H1 (cell line): Measurements from ENCODE around the gene RFXAP. TPM values are rescaled to one million over a fixed set of nuclear protein-coding genes. Genes with fewer than 3 reads are reported as not detected.

Experiments used
- CTCF ChIA-PET: fragments of 300-600 bp; sonication (Branson Sonifier 250); formaldehyde crosslinking; loops from one replicate; lab custom pipeline; 2021; ENCODE audit not compliant: partially characterized antibody; lab: Charles Lee
- POLR2A ChIA-PET: fragments of 300-600 bp; sonication (Branson Sonifier 250); formaldehyde crosslinking; loops from one replicate; lab custom pipeline; 2021; ENCODE audit warnings: inconsistent platforms; ENCODE audit not compliant: partially characterized antibody; lab: Charles Lee
- DNase-seq, 2 experiments: peaks; one replicate each; pipeline versions ENCODE4 v3.0.0 to v3.0.0-alpha.2; 2010 to 2022; ENCODE audit warnings: low spot score in 2 of 2, low read depth in 1 of 2, mixed read lengths in 1 of 2
- FAIRE-seq: peaks from 2 replicates; lab custom pipeline; 2011; peaks lifted over from hg19 to GRCh38; lab: Jason Lieb, UNC
- H2AFZ ChIP-seq: 2 replicates; pipeline ENCODE4 v1.8.1; 2012; ENCODE audit warnings: low read length, inconsistent platforms
- H2AK5ac ChIP-seq: 2 replicates; pipeline ENCODE4 v1.6.1; 2013; ENCODE audit warnings: low read depth, low read length
- H2BK120ac ChIP-seq: replicated peaks from 2 replicates; pipeline ENCODE3; 2013; ENCODE audit warnings: low read depth, low read length, inconsistent platforms
- H2BK12ac ChIP-seq: 2 replicates; pipeline ENCODE4 v1.6.1; 2013; ENCODE audit warnings: low read depth, low read length
- H2BK15ac ChIP-seq: 2 replicates; pipeline ENCODE4 v1.6.1; 2013; ENCODE audit warnings: low read length
- H2BK20ac ChIP-seq: 2 replicates; pipeline ENCODE4 v1.6.1; 2013; ENCODE audit warnings: low read length
- H2BK5ac ChIP-seq: 2 replicates; pipeline ENCODE4 v1.6.1; 2013; ENCODE audit warnings: low read depth, low read length
- H3K14ac ChIP-seq: 2 replicates; pipeline ENCODE4 v1.6.1; 2013; ENCODE audit warnings: inconsistent platforms; ENCODE audit not compliant: insufficient read length
- H3K18ac ChIP-seq: 2 replicates; pipeline ENCODE4 v1.6.1; 2013; ENCODE audit warnings: low read length; ENCODE audit errors: extremely low read depth
- H3K23ac ChIP-seq: 2 replicates; pipeline ENCODE4 v1.6.1; 2013; ENCODE audit warnings: inconsistent platforms; ENCODE audit not compliant: insufficient read length
- H3K23me2 ChIP-seq: 2 replicates; pipeline ENCODE4 v1.6.1; 2013; ENCODE audit warnings: low read depth, low read length
- H3K27ac ChIP-seq: 2 replicates; pipeline ENCODE4 v1.6.1; 2011; ENCODE audit warnings: low read depth, low read length, inconsistent platforms
- H3K27me3 ChIP-seq, 4 experiments: replicated peaks in 1 of 4; 1 replicate in 1 of 4; 2 replicates in 3 of 4; pipeline versions ENCODE4 v1.6.1 to v1.8.1; 2011 to 2013; ENCODE audit warnings: low read length in 3 of 4, mild to moderate bottlenecking in 3 of 4, inconsistent platforms in 2 of 4, mixed read lengths in 2 of 4, moderate library complexity in 1 of 4; ENCODE audit not compliant: control insufficient read depth in 3 of 4, insufficient read depth in 3 of 4; ENCODE audit errors: extremely low read depth in 1 of 4
- H3K36me3 ChIP-seq, 4 experiments: 2 replicates each; pipeline versions ENCODE4 v1.6.1 to v1.8.1; 2011 to 2013; ENCODE audit warnings: mild to moderate bottlenecking in 4 of 4, low read length in 3 of 4, moderate library complexity in 2 of 4, control low read depth in 1 of 4, inconsistent platforms in 1 of 4; ENCODE audit not compliant: insufficient read depth in 4 of 4, control insufficient read depth in 2 of 4
- H3K4ac ChIP-seq: replicated peaks from 2 replicates; pipeline ENCODE3; 2013; ENCODE audit warnings: low read length, low read depth, mixed read lengths, inconsistent platforms; ENCODE audit not compliant: insufficient read length
- H3K4me1 ChIP-seq, 4 experiments: replicated peaks in 1 of 4; 1 replicate in 1 of 4; 2 replicates in 3 of 4; pipeline versions ENCODE4 v1.6.1 to v1.8.1; 2011 to 2013; ENCODE audit warnings: low read length in 3 of 4, inconsistent platforms in 2 of 4, mixed read lengths in 1 of 4; ENCODE audit not compliant: insufficient read depth in 4 of 4, control insufficient read depth in 3 of 4
- H3K4me2 ChIP-seq, 2 experiments: 2 replicates each; pipeline versions ENCODE4 v1.6.1 to v1.8.1; 2011 to 2013; ENCODE audit warnings: low read depth in 2 of 2, low read length in 2 of 2, control low read depth in 1 of 2, inconsistent platforms in 1 of 2, mild to moderate bottlenecking in 1 of 2; ENCODE audit not compliant: insufficient read depth in 1 of 2
- H3K4me3 ChIP-seq, 4 experiments: fragments of 200-600, 300-600 bp in 1 of 4; sonication (generic), shearing (Covaris generic), sonication (Bioruptor Twin) in 1 of 4; 2 replicates each; pipeline versions ENCODE4 v1.5.1 to v1.8.1; 2011 to 2016; ENCODE audit warnings: low read length in 4 of 4, low read depth in 3 of 4, control low read depth in 2 of 4, inconsistent platforms in 2 of 4, mild to moderate bottlenecking in 2 of 4, mixed read lengths in 1 of 4, moderate library complexity in 1 of 4; ENCODE audit not compliant: insufficient read depth in 2 of 4; ENCODE audit errors: extremely low read depth in 1 of 4
- H3K56ac ChIP-seq: replicated peaks from 2 replicates; pipeline ENCODE3; 2013; ENCODE audit warnings: low read depth, mild to moderate bottlenecking, mixed read lengths, low read length, inconsistent platforms; ENCODE audit not compliant: insufficient read length
- H3K79me1 ChIP-seq: 2 replicates; pipeline ENCODE4 v1.6.1; 2013; ENCODE audit warnings: low read depth, low read length, control low read depth
- H3K79me2 ChIP-seq, 2 experiments: 2 replicates each; pipeline versions ENCODE4 v1.6.1 to v1.8.1; 2012 to 2013; ENCODE audit warnings: low read length in 2 of 2, mild to moderate bottlenecking in 2 of 2, inconsistent platforms in 1 of 2; ENCODE audit not compliant: insufficient read depth in 2 of 2, control insufficient read depth in 1 of 2
- H3K9ac ChIP-seq, 4 experiments: replicated peaks in 1 of 4; 1 replicate in 1 of 4; 2 replicates in 3 of 4; pipeline versions ENCODE4 v1.6.1 to v1.8.1; 2011 to 2013; ENCODE audit warnings: low read depth in 3 of 4, low read length in 3 of 4, control low read depth in 2 of 4, mild to moderate bottlenecking in 2 of 4, moderate library complexity in 2 of 4, inconsistent platforms in 1 of 4; ENCODE audit errors: extremely low read depth in 1 of 4
- H3K9me3 ChIP-seq, 2 experiments: 2 replicates each; pipeline versions ENCODE4 v1.6.1 to v1.8.1; 2012 to 2013; ENCODE audit warnings: mild to moderate bottlenecking in 2 of 2, moderate library complexity in 2 of 2, control low read depth in 1 of 2, inconsistent platforms in 1 of 2, low read depth in 1 of 2, low read length in 1 of 2, mixed read lengths in 1 of 2; ENCODE audit not compliant: insufficient read depth in 2 of 2
- H4K20me1 ChIP-seq, 2 experiments: replicated peaks in 1 of 2; 2 replicates each; pipeline versions ENCODE3 to v1.8.1; 2011 to 2013; ENCODE audit warnings: inconsistent platforms in 2 of 2, low read length in 2 of 2, mild to moderate bottlenecking in 1 of 2; ENCODE audit not compliant: insufficient read depth in 2 of 2, control insufficient read depth in 1 of 2
- H4K5ac ChIP-seq: 2 replicates; pipeline ENCODE4 v1.6.1; 2013; ENCODE audit warnings: low read length, low read depth, mixed read lengths, inconsistent platforms; ENCODE audit not compliant: insufficient read length
- H4K8ac ChIP-seq: 2 replicates; pipeline ENCODE4 v1.8.0; 2013; ENCODE audit warnings: mild to moderate bottlenecking, moderate library complexity, low read length, inconsistent platforms; ENCODE audit not compliant: insufficient read depth; ENCODE audit errors: extremely low read depth
- H4K91ac ChIP-seq: replicated peaks from 2 replicates; pipeline ENCODE3; 2013; ENCODE audit warnings: low read length, mixed read lengths, inconsistent platforms; ENCODE audit not compliant: insufficient read length
- BACH1 ChIP-seq: IDR thresholded peaks from 2 replicates; pipeline ENCODE4 v1.6.1; 2012; ENCODE audit warnings: low read length, improper control_type of control experiment
- CBX5 ChIP-seq: fragments of 300-800, 300-1000 bp; sonication (generic); IDR thresholded peaks from 2 replicates; pipeline ENCODE4 v1.7.1; 2016; ENCODE audit warnings: antibody characterized with exemption, low read length, low read depth
- CHD1 ChIP-seq: IDR thresholded peaks from 2 replicates; pipeline ENCODE4 v1.6.1; 2012; ENCODE audit warnings: low read depth, low read length, improper control_type of control experiment
- EGR1 ChIP-seq: IDR thresholded peaks from 2 replicates; pipeline ENCODE4 v1.6.1; 2011; ENCODE audit warnings: low read depth, low read length, borderline replicate concordance
- EZH2 ChIP-seq: fragments of 200-600 bp; sonication (generic); IDR thresholded peaks from 2 replicates; pipeline ENCODE4 v1.7.1; 2012; ENCODE audit warnings: low read depth, mild to moderate bottlenecking, moderate library complexity, low read length, inconsistent platforms; ENCODE audit not compliant: severe bottlenecking
- HDAC6 ChIP-seq: IDR thresholded peaks from one replicate; pipeline ENCODE4 v1.7.1; 2012; ENCODE audit warnings: low read depth, mild to moderate bottlenecking, inconsistent platforms, low read length, moderate library complexity
- JUND ChIP-seq: IDR thresholded peaks from 2 replicates; pipeline ENCODE4 v1.6.1; 2011; ENCODE audit warnings: mild to moderate bottlenecking, improper control_type of control experiment, low read length
- PHF8 ChIP-seq: fragments of 200-600 bp; sonication (generic); conservative IDR thresholded peaks from 2 replicates; pipeline ENCODE4 v1.7.1; 2012; ENCODE audit warnings: low read depth, mild to moderate bottlenecking, inconsistent platforms, low read length, moderate library complexity
- POLR2A ChIP-seq, 2 experiments: IDR thresholded peaks; 1 replicate in 1 of 2; 2 replicates in 1 of 2; pipeline ENCODE4 v1.6.1; 2011; ENCODE audit warnings: low read depth in 2 of 2, low read length in 2 of 2, mild to moderate bottlenecking in 2 of 2; ENCODE audit errors: control extremely low read depth in 1 of 2
- RFX5 ChIP-seq: IDR thresholded peaks from 2 replicates; pipeline ENCODE4 v1.6.1; 2011; ENCODE audit warnings: low read depth, low read length, improper control_type of control experiment, borderline replicate concordance
- SP2 ChIP-seq: IDR thresholded peaks from 2 replicates; pipeline ENCODE4 v1.6.1; 2012; ENCODE audit warnings: mild to moderate bottlenecking, low read length, inconsistent platforms
- TEAD4 ChIP-seq: IDR thresholded peaks from 2 replicates; pipeline ENCODE4 v1.6.1; 2012; ENCODE audit warnings: low read depth, low read length, inconsistent platforms, mixed read lengths
- ZNF274 ChIP-seq: IDR thresholded peaks from 2 replicates; pipeline ENCODE4 v1.7.0; 2012; ENCODE audit warnings: low read length, borderline replicate concordance; ENCODE audit errors: extremely low read depth
- polyA plus RNA-seq, 7 experiments: library from polyadenylated mRNA; depleted of rRNA in 3 of 7; stranded (reverse) in 5 of 7; unstranded in 2 of 7; fragments of >200 nt in 5 of 7; fragments of 200-250 nt in 2 of 7; gene quantifications; 1 replicate in 5 of 7; 2 replicates in 1 of 7; 4 replicates in 1 of 7; pipeline versions ENCODE4 v1.2.1 to v1.2.3, GENCODE V29; 2011 to 2013; ENCODE audit warnings: missing spikeins in 2 of 7, mixed read lengths in 2 of 7
- total RNA-seq: library from RNA; stranded (reverse); fragmentation: NEBNext Ultra II Directional; extraction: Animal tissue kit (Norgen Biotek cat#: 25700); gene quantifications from 2 replicates; pipeline ENCODE4 v1.2.1, GENCODE V29; 2021
- TF ChIP-seq, protein P1 (sequence below): IDR thresholded peaks from 2 replicates; pipeline ENCODE4 v1.6.1; 2011; ENCODE audit warnings: low read depth, mild to moderate bottlenecking, low read length; ENCODE audit not compliant: insufficient read depth
- TF ChIP-seq, protein P2 (sequence below): IDR thresholded peaks from 2 replicates; pipeline ENCODE4 v1.6.1; 2012; ENCODE audit warnings: inconsistent platforms

Gene RFXAP
- total and polyA plus RNA-seq, 2 of the 8 experiments (the other 6 are each of a cell fraction or from before 2014, with no cell fraction given) = 5.2 to 11.5 TPM

DNA sequence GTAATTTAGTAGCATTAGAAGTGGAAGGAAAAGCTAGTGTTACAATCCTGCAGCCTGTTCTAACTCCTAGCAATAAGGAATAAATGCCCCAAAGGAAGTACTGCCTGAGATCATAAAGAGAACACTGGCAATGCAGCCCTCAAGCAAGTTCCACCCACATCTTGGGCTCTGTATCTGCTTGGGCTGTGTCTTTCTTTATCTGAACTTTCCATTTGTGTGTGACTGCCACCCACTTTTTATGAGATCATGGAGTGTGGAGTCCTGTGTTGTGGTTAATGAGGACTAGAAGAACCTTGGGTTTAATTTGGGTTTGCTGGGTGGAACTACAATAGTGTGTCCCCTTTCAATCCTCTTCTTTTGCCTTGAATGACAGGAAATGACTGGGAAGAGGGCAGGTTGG lies 38.2 kb downstream of the RFXAP start:
- no peaks in the 10 kb centered on the region for H3K9me3 ChIP-seq
- no peak overlapping the region for H4K91ac ChIP-seq
- H3K56ac ChIP-seq = no peak overlapping the region
- H3K4ac ChIP-seq = no peak overlapping the region
- no peak overlapping the region for H2BK15ac ChIP-seq
- H3K23me2 ChIP-seq = no peaks in the 10 kb centered on the region
- H2AFZ ChIP-seq = no peak overlapping the region
- H2BK12ac ChIP-seq = no peak overlapping the region
- H3K4me3 ChIP-seq = no peak overlapping the region
- DNase-seq (no peak), FAIRE-seq (no peak)
- peaks cover 0 to 3% (median 0%) of the 10 kb centered on the region in 4 experiments; a peak in 1 of 7 replicates for H3K4me1 ChIP-seq
- H3K27ac ChIP-seq = no peak overlapping the region
- no peaks in the 10 kb centered on the region for H4K20me1 ChIP-seq
- no peak overlapping the region for H4K8ac ChIP-seq
- H3K79me2 ChIP-seq = no peaks in the 10 kb centered on the region
- H3K36me3 ChIP-seq = no peaks in the 10 kb centered on the region
- no peak overlapping the region for H2BK120ac ChIP-seq
- ChIA-PET CTCF (interaction anchor here (0.7 to 4.8 kb wide), 9 partner anchors 9 to 440 kb away, joined by 3 to 65 read pairs (median 4); no protein-coding TSS in a partner anchor), POLR2A (no interaction called here)
- H4K5ac ChIP-seq = no peak overlapping the region
- no peak overlapping the region for H2AK5ac ChIP-seq
- no peaks in the 10 kb centered on the region for H3K79me1 ChIP-seq
- no peak overlapping the region for H3K14ac ChIP-seq
- no peak overlapping the region for H3K4me2 ChIP-seq
- H2BK5ac ChIP-seq = no peak overlapping the region
- H2BK20ac ChIP-seq = no peak overlapping the region
- H3K23ac ChIP-seq = no peak overlapping the region
- no peaks in the 10 kb centered on the region for H3K27me3 ChIP-seq
- no peak overlapping the region for H3K18ac ChIP-seq
- H3K9ac ChIP-seq = no peak overlapping the region
- TF ChIP-seq EZH2 (no peak), CBX5 (no peak), POLR2A (IDR thresholded peaks at IDR 0.05; ENCODE audit: control extremely low read depth in 1 of 2, low read depth in 2 of 2, low read length in 2 of 2) (no peak), EGR1 (no peak), CHD1 (no peak), BACH1 (no peak), RFX5 (no peak), TEAD4 (no peak), HDAC6 (no peak), ZNF274 (no peak), PHF8 (no peak), SP2 (no peak), JUND (no peak)
- TF ChIP-seq, protein P1, sequence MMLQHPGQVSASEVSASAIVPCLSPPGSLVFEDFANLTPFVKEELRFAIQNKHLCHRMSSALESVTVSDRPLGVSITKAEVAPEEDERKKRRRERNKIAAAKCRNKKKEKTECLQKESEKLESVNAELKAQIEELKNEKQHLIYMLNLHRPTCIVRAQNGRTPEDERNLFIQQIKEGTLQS = no peak
- TF ChIP-seq, protein P2, sequence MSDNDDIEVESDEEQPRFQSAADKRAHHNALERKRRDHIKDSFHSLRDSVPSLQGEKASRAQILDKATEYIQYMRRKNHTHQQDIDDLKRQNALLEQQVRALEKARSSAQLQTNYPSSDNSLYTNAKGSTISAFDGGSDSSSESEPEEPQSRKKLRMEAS = no peak
